ENCODE measurements around the gene SEC23B.

Gene SEC23B

DNA sequence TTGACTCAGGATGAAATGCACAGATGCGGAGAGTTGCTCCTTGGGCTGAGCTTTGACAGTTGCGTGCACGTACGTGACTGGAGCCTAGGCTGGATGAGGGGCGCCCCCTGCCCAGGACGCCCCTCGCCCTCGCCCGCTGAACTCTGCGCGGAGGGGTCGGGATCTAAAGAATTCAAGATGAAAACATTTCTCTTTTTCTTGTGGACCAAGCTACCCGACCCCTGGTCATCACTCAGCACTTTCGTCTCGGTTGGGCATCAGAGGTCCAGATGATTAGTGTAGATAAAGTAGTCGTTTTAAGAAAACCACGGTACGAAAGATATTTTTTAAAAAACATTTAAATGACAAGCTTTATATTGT, 80.8 kb downstream of the SEC23B start:
- no peak for DNase-seq

DNA sequence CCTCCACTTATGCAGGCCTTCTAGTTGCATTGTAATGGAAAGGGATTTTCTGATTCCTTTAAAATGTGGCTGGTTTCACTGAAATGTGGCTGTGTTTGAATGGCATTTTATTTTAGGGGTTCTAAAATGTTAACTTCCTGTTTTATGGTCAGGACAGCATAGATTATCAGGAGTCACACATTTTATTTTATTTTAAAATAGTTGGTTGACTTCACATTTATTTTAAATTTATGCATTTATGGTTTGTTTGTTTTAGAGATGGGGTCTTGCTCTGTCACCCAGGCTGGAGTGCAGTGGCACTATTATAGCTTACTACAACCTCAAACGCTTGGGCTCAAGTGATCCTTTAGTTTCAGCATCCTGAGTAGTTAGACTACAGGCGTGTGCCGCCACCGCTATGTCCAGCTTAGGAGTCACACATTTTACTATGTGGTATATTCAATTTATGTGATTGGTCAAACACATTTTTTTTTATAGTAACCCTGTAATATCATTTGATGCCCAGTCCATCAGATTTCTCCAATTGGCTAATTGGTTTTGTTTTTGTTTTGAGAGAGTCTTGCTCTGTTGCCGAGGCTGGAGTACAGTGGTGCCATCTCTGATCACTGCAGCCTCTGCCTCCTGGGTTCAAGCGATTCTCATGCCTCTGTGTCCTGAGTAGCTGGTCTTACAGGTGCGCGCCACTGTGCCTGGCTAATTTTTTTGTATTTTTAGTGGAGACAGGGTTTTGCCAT, 82.4 kb downstream of the SEC23B start:
- DNase-seq = no peak

DNA sequence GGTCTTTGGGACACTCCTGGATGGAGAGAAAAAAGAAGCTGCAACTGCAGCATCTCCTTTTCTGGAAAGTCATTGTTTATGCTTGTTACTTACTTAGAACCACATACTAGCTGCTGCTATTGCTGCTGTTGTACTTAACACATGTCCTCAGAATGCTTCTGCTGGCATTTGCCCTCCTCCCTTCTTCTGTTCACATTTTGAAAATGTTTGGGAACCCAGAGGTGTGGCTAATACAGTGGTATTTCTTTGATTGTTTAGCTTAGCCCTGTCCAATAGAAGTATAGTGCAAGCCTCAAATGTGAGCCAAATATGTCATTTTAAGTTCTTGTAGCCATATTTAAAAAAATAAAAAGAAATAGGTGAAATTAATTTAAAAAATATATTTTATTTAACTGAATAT, 88.5 kb downstream of the SEC23B start:
- no peak for DNase-seq

DNA sequence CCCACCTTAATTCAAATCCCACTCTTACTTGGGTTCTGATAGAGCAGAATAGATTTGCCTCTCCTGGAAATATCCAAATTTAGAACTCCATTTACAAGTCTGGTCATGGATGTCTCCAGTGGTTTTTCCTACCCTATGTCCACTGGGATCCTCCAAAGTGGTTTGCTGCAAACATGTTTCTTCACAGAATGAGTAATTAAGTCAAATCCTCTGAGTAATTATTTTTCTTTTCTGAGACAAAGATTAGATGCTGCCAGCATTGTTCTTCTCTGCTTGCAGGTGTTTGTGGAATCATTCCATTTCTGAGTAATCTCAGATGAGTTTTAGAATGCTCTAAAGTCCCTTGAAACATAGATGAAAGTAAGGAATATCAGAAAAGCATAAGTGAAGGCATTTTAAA, 102.0 kb downstream of the SEC23B start:
- DNase-seq = no peak

Data from fibroblast of skin of abdomen (primary cell).